H1 (cell line): ENCODE measurements around the gene CEP70. TPM values are rescaled to one million over a fixed set of nuclear protein-coding genes. Genes with fewer than 3 reads are reported as not detected.

Source experiments
- BRCA1 ChIP-seq: IDR thresholded peaks from 2 replicates; pipeline ENCODE4 v1.6.1; 2012; ENCODE audit warnings: low read depth, low read length, improper control_type of control experiment
- CBX5 ChIP-seq: fragments of 300-800, 300-1000 bp; sonication (generic); IDR thresholded peaks from 2 replicates; pipeline ENCODE4 v1.7.1; 2016; ENCODE audit warnings: antibody characterized with exemption, low read length, low read depth
- CHD1 ChIP-seq: IDR thresholded peaks from 2 replicates; pipeline ENCODE4 v1.6.1; 2012; ENCODE audit warnings: low read depth, low read length, improper control_type of control experiment
- CTBP2 ChIP-seq: IDR thresholded peaks from 2 replicates; pipeline ENCODE4 v1.7.0; 2011; ENCODE audit warnings: borderline replicate concordance, mild to moderate bottlenecking, moderate library complexity, mixed read lengths, low read length; ENCODE audit not compliant: insufficient read depth, insufficient read length
- CTCF ChIP-seq, 3 experiments: IDR thresholded peaks; 1 replicate in 2 of 3; 2 replicates in 1 of 3; pipeline versions ENCODE4 v1.5.1 to v1.6.1; 2011; ENCODE audit warnings: low read length in 3 of 3, mild to moderate bottlenecking in 3 of 3, inconsistent platforms in 2 of 3, low read depth in 1 of 3, moderate library complexity in 1 of 3; ENCODE audit not compliant: insufficient read depth in 1 of 3; ENCODE audit errors: control extremely low read depth in 1 of 3
- E2F6 ChIP-seq: IDR thresholded peaks from 2 replicates; pipeline ENCODE4 v1.6.1; 2012; ENCODE audit warnings: inconsistent platforms
- EGR1 ChIP-seq: IDR thresholded peaks from 2 replicates; pipeline ENCODE4 v1.6.1; 2011; ENCODE audit warnings: low read depth, low read length, borderline replicate concordance
- JUN ChIP-seq: IDR thresholded peaks from 2 replicates; pipeline ENCODE4 v1.6.1; 2011; ENCODE audit warnings: low read depth, mild to moderate bottlenecking, improper control_type of control experiment, low read length
- JUND ChIP-seq: IDR thresholded peaks from 2 replicates; pipeline ENCODE4 v1.6.1; 2011; ENCODE audit warnings: mild to moderate bottlenecking, improper control_type of control experiment, low read length
- KDM1A ChIP-seq: fragments of 200-600, 300-600 bp; sonication (generic); IDR thresholded peaks from 2 replicates; pipeline ENCODE4 v1.7.1; 2016; ENCODE audit warnings: mild to moderate bottlenecking, low read length, borderline replicate concordance
- RAD21 ChIP-seq, 2 experiments: IDR thresholded peaks in 1 of 2; conservative IDR thresholded peaks in 1 of 2; 2 replicates each; pipeline ENCODE4 v1.6.1; 2011; ENCODE audit warnings: low read depth in 2 of 2, low read length in 2 of 2, improper control_type of control experiment in 1 of 2, inconsistent platforms in 1 of 2, mild to moderate bottlenecking in 1 of 2, moderate library complexity in 1 of 2
- RFX5 ChIP-seq: IDR thresholded peaks from 2 replicates; pipeline ENCODE4 v1.6.1; 2011; ENCODE audit warnings: low read depth, low read length, improper control_type of control experiment, borderline replicate concordance
- SUZ12 ChIP-seq: fragments of 200-600 bp; sonication (generic); IDR thresholded peaks from 2 replicates; pipeline ENCODE4 v1.6.1; 2012; ENCODE audit warnings: mild to moderate bottlenecking, inconsistent platforms, low read length, moderate library complexity, mixed read lengths
- TEAD4 ChIP-seq: IDR thresholded peaks from 2 replicates; pipeline ENCODE4 v1.6.1; 2012; ENCODE audit warnings: low read depth, low read length, inconsistent platforms, mixed read lengths
- YY1 ChIP-seq: IDR thresholded peaks from 2 replicates; pipeline ENCODE4 v1.6.1; 2011; ENCODE audit warnings: low read depth, mild to moderate bottlenecking, low read length
- polyA plus RNA-seq, 7 experiments: library from polyadenylated mRNA; depleted of rRNA in 3 of 7; stranded (reverse) in 5 of 7; unstranded in 2 of 7; fragments of >200 nt in 5 of 7; fragments of 200-250 nt in 2 of 7; gene quantifications; 1 replicate in 5 of 7; 2 replicates in 1 of 7; 4 replicates in 1 of 7; pipeline versions ENCODE4 v1.2.1 to v1.2.3, GENCODE V29; 2011 to 2013; ENCODE audit warnings: missing spikeins in 2 of 7, mixed read lengths in 2 of 7
- total RNA-seq: library from RNA; stranded (reverse); fragmentation: NEBNext Ultra II Directional; extraction: Animal tissue kit (Norgen Biotek cat#: 25700); gene quantifications from 2 replicates; pipeline ENCODE4 v1.2.1, GENCODE V29; 2021
- TF ChIP-seq, protein P1 (sequence below): IDR thresholded peaks from 2 replicates; pipeline ENCODE4 v1.6.1; 2012; ENCODE audit warnings: inconsistent platforms

CEP70 gene
- total and polyA plus RNA-seq, 2 of the 8 experiments (the other 6 are each of a cell fraction or from before 2014, with no cell fraction given), result 3.9 to 26.2 TPM

- TF ChIP-seq SUZ12 (no peak), RFX5 (no peak), CBX5 (no peak), TEAD4 (no peak), RAD21 (IDR thresholded peaks at IDR 0.05 in 1 of 2, conservative IDR thresholded peaks at IDR 0.05 in 1 of 2; ENCODE audit: low read depth in 2 of 2, low read length in 2 of 2) (peak; percentile 87 to 91), CTBP2 (no peak), YY1 (peak; percentile 50; the same call in 1 of the 2 replicates), BRCA1 (no peak), CTCF (IDR thresholded peaks at IDR 0.05; ENCODE audit: control extremely low read depth in 1 of 3, insufficient read depth in 1 of 3, low read depth in 1 of 3, low read length in 3 of 3) (peak; percentile 74 to 90 (median 81)), EGR1 (no peak), JUN (no peak), KDM1A (no peak), CHD1 (no peak), E2F6 (no peak), JUND (no peak)
- TF ChIP-seq, protein P1, sequence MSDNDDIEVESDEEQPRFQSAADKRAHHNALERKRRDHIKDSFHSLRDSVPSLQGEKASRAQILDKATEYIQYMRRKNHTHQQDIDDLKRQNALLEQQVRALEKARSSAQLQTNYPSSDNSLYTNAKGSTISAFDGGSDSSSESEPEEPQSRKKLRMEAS, result no peak
Observed at GRCh38 chr3:138479438-138479863, 114.6 kb downstream of the CEP70 start (continued).
